Activated T-cell treated with anti-CD3 and anti-CD28 coated beads, Interleukin-2, amount 50 U/mL, for 72 hours (primary cell): ENCODE results near the gene SAMD1. TPM values are rescaled to one million over a fixed set of nuclear protein-coding genes. Genes with fewer than 3 reads are reported as not detected.
A peak's percentile ranks its signal among the peaks of the same experiment; 100 is the strongest.

ENCODE experiments used
- ATAC-seq, 2 donors: fragments of 150-1000 bp; cut with Tn5 transposase; replicated peaks in 1 of 2; 2 replicates each; pipeline ENCODE4 v1.10.0; 2021; ENCODE audit warnings: moderate library complexity in 2 of 2, mild to moderate bottlenecking in 1 of 2
- DNase-seq, 2 donors: peaks; one replicate each; pipeline ENCODE4 v3.0.0; 2021 to 2022; ENCODE audit warnings: mixed read lengths in 1 of 2
- H3K27ac Mint-ChIP-seq: one replicate; pipeline ENCODE4 v1.8.0; 2022; ENCODE audit warnings: mild to moderate bottlenecking, moderate library complexity, mixed read lengths
- H3K27me3 Mint-ChIP-seq: one replicate; pipeline ENCODE4 v1.8.0; 2022; ENCODE audit warnings: low read depth, mixed read lengths
- H3K36me3 Mint-ChIP-seq, 2 donors: one replicate each; pipeline ENCODE4 v1.8.0; 2022; ENCODE audit warnings: mixed read lengths in 2 of 2, mild to moderate bottlenecking in 1 of 2; ENCODE audit not compliant: insufficient read depth in 2 of 2
- H3K4me1 Mint-ChIP-seq: one replicate; pipeline ENCODE4 v1.8.0; 2022; ENCODE audit warnings: low read depth, mixed read lengths
- H3K4me3 Mint-ChIP-seq, 2 donors: one replicate each; pipeline ENCODE4 v1.8.0; 2022; ENCODE audit warnings: mild to moderate bottlenecking in 2 of 2, mixed read lengths in 2 of 2, moderate library complexity in 2 of 2
- H3K9me3 Mint-ChIP-seq, 2 donors: one replicate each; pipeline ENCODE4 v1.8.0; 2022; ENCODE audit warnings: mixed read lengths in 2 of 2
- total RNA-seq, 2 donors: library from RNA; stranded (reverse); gene quantifications; one replicate each; pipeline ENCODE4 v1.2.3, GENCODE V29; 2022

SAMD1 gene
- 10 to 100 TPM; 41.6 to 77.1 TPM for total RNA-seq

DNA sequence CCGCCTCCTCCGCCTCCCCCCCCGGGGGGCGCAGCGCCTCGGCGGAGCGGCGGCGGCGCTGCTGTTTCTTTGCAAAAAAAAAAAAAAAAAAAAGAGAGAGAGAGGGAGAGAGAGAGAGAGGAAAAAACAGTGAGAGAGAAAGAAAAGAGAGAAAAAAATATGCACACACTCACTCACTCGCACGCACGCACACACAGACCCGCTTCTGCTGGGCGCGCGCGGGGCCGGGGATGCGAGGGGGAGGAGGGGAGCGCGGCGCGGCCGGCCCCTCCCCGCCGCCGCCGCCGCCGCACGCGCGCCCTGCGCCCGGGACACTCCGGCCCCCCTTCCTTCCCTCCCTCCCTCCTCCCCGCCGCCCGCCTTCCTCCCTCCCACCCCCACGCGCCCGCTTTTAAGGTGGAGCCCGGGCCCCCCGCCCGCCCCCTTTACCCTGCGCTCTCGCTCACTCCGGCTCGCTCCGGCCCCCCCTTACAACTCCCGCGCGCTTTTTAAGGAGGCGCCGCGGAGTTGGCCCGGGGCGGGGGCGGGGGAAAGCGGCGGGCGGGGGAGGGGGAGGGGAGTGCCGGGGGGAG, at the start of gene SAMD1:
SAMD1 (minus strand) TSS at position 243 of the 572 bp plus-strand sequence.
- peak; percentile 66 for ATAC-seq

DNA sequence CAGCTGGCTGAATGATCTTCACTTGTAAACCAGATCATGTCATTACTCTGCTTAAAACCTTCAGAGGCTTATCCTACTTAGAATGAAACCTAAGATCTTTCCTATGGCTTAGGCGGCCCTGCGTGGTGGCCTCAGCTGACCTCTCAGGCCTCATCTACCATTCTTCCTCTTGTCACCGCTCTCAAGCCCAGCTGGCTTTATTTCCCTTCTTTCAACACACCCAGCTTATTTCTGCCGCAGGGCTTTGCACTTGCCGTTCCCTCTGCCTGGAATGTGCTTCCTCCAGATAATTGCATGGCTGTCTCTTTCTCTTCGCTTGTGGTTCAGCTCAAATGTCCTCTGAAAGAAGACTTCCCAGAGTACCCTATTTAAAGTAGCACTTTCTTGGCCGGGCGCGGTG, 49.4 kb upstream of the SAMD1 start:
- Mint-ChIP-seq H3K4me3 (no peak overlapping the region), H3K27ac (no peak overlapping the region), H3K27me3 (no peaks in the 10 kb centered on the region), H3K9me3 (no peaks in the 10 kb centered on the region), H3K4me1 (peaks cover 39% of the 10 kb centered on the region), H3K36me3 (peaks cover 1 to 6% of the 10 kb centered on the region in 2 donors)
- DNase-seq (no peak), ATAC-seq (no peak)

More for the DNA sequence above, at the start of gene SAMD1:
- peak; percentile 77 to 82 for DNase-seq
- peak within 1 kb of the TSS; percentile 98 for H3K4me3 Mint-ChIP-seq
- peaks cover 9 to 25% of the 10 kb centered on the region in 2 donors for H3K36me3 Mint-ChIP-seq
- no peaks in the 10 kb centered on the region for H3K27me3 Mint-ChIP-seq
- peaks cover 15% of the 10 kb centered on the region for H3K4me1 Mint-ChIP-seq
- H3K27ac Mint-ChIP-seq, result peak within 1 kb of the TSS; percentile 97
- peaks cover 2 to 4% of the 10 kb centered on the region in 2 donors for H3K9me3 Mint-ChIP-seq

DNA sequence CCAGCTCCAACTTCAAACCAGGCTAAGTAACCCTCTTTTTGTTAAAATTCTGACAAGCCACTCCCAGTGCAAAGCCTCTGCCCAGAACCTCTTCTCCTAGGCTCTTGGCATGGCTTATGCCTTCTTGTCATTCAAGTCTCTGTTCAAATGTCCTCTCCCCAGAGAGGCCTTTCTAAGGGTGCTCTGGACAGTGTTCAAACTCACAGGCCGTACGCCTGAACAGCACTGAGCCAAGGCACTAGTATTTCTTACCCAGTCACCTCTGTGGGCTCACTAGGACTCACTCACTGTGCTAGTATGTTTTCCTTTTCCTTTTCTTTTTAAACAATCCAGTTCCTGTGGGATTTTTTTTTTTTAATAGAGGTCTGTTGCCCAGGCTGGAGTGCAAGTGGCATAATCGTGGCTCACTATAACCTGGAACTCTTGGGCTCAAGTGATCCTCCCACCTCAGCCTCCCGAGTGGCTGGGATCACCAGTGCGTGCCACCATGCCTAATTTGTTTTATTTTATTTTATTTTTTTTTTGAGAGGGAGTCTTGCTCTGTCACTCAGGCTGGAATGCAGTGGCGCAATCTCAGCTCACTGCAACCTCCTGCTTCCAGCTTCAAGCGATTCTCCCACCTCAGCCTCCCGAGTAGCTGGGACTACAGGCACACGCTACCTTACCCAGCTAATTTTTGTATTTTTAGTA, 48.2 kb upstream of the SAMD1 start:
- Mint-ChIP-seq H3K36me3 (peaks cover 4 to 14% of the 10 kb centered on the region in 2 donors), H3K4me3 (peak overlapping the region; percentile 56 to 64), H3K4me1 (peaks cover 49% of the 10 kb centered on the region), H3K9me3 (no peaks in the 10 kb centered on the region), H3K27me3 (no peaks in the 10 kb centered on the region), H3K27ac (peak overlapping the region; percentile 78)
- ATAC-seq, result no peak
- no peak for DNase-seq

DNA sequence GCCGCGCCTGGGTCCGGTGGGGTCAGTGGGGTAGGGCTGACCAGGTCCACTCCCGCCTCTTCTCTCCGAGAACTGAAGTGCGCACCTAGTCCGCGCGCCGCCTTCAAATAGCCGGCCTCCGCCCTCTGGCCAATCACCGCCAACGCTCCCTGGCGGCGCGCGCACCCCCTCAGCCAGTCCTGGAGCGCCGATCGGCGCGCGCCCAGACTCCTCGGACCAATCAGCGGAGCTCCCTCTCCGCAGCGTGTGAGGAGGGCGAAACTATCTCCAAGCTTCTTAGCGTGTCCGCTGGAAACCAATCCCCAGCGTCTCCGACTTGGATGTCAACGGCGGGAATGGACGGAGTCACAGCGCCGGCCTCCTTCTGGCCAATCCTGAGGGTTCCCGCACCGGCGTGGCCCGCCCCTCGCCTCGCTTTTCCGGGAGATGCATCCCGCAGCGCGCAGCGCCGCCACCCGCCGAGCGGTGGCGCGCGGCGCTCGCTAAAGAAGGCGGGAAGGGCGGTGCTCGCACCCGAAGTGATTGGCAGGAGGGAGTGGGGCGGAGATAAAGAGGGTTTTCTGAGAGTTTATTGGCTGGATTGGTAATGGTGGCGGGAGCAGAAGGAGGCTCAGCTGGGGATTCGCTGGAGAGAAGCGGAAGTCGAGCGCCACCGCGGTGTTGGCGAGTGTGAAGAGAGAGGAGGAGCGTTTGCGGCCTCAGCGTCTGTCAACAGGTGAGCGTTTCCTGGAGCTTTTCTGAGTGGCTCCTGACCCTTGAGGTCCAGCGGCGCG, 46.1 kb upstream of the SAMD1 start, which contains the start of gene ASF1B:
ASF1B (minus strand) TSS at position 81 of the 773 bp plus-strand sequence. CDS start 133 bp downstream, outside the sequence.
- H3K27me3 Mint-ChIP-seq, result no peaks in the 10 kb centered on the region
- H3K27ac Mint-ChIP-seq, result peak within 1 kb of the TSS; percentile 78
- ATAC-seq, result peak; percentile 84 to 85
- H3K36me3 Mint-ChIP-seq, result peaks cover 11 to 15% of the 10 kb centered on the region in 2 donors
- DNase-seq, result peak; percentile 98 to 99
- no peaks in the 10 kb centered on the region for H3K9me3 Mint-ChIP-seq
- peak within 1 kb of the TSS; percentile 71 to 85 for H3K4me3 Mint-ChIP-seq
- H3K4me1 Mint-ChIP-seq, result peaks cover 44% of the 10 kb centered on the region

DNA sequence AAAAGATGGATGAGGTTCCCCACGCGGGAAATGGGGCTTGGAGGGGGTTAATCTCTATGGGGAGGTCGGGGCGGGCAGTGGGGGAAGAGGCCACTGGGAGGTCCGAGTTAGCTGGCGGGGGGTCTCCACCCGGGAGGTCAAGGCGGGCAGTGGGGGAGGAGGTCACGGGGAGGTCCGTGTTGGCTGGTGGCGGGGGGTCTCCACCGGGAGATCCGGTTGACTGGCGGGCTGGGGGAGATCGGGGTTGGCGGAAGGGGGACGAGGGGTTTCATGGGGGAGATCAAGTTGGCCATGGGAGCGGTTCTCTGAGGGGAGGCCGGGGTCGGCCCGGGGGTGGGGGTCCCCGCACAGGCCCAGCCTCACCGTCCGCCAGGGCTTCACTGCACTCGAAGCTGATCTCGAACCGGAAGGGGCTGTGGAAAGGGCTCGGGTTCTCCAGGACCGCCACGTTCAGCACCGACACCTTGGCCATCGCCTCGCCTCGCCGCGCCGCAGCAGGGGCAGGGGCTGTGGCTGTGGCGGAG, 45.5 kb upstream of the SAMD1 start:
- peaks cover 43% of the 10 kb centered on the region for H3K4me1 Mint-ChIP-seq
- H3K9me3 Mint-ChIP-seq, result no peaks in the 10 kb centered on the region
- peaks cover 11 to 16% of the 10 kb centered on the region in 2 donors for H3K36me3 Mint-ChIP-seq
- ATAC-seq (no peak), DNase-seq (peak in 1 of 2 donors; percentile 16)
- peak overlapping the region; percentile 71 to 85 for H3K4me3 Mint-ChIP-seq
- no peaks in the 10 kb centered on the region for H3K27me3 Mint-ChIP-seq
- H3K27ac Mint-ChIP-seq, result peak overlapping the region; percentile 78

DNA sequence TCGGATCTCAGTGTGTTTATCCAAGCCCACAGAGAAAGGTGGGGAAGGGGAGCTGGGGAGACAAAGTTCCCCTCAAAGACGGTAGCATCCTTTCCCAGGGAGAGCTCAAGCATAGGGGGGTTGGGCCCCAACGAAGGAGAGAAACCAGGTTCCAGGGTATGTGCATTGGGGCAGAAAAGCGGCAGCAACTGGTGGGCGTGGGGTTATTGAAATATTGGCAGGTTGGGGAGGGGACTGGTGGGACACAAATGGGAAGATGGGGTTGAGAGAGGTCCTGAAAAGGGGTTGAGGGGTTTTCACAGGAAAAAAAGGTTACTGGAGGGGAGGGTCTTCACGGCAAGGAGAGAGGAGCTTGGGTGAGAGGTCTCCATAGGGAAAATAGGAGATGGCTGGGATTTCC, 44.8 kb upstream of the SAMD1 start:
- Mint-ChIP-seq H3K9me3 (no peaks in the 10 kb centered on the region), H3K27me3 (no peaks in the 10 kb centered on the region), H3K36me3 (peaks cover 11 to 16% of the 10 kb centered on the region in 2 donors), H3K4me3 (peak overlapping the region; percentile 71 to 85), H3K4me1 (peaks cover 43% of the 10 kb centered on the region), H3K27ac (peak overlapping the region; percentile 78)
- ATAC-seq, result no peak
- DNase-seq, result no peak

DNA sequence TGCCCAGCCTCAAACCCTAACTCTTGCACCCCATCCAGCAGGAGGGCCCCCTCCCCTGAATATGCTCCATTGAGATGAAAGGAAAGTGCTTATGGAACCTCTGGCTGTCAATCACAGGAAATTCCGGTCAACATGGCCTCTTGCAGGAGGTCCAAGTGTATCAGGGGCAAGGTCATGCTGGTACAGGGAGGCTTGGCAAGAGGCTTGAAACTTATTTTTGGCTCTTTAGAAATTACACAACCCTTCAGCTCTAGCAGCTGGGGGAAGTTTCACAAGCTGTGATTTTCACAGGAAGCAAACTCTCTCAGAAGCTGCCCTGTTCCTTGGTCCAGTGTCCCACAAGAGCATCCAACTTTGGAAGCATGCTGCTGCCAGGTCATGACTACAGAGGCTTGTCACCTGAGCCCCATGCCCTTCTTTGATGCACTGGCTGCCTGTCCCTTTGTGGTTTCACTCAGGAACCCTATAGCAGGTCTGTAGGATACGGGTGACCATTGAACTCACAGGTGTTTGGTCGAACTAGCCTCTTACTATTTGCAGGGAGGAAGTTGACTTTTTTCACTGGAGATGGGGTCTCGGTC, 37.5 kb upstream of the SAMD1 start:
- H3K4me3 Mint-ChIP-seq, result no peak overlapping the region
- H3K27me3 Mint-ChIP-seq, result no peaks in the 10 kb centered on the region
- peaks cover under 1% of the 10 kb centered on the region for H3K4me1 Mint-ChIP-seq
- H3K27ac Mint-ChIP-seq, result no peak overlapping the region
- peaks cover 7 to 8% of the 10 kb centered on the region in 2 donors for H3K36me3 Mint-ChIP-seq
- DNase-seq (no peak), ATAC-seq (no peak)
- no peaks in the 10 kb centered on the region for H3K9me3 Mint-ChIP-seq

DNA sequence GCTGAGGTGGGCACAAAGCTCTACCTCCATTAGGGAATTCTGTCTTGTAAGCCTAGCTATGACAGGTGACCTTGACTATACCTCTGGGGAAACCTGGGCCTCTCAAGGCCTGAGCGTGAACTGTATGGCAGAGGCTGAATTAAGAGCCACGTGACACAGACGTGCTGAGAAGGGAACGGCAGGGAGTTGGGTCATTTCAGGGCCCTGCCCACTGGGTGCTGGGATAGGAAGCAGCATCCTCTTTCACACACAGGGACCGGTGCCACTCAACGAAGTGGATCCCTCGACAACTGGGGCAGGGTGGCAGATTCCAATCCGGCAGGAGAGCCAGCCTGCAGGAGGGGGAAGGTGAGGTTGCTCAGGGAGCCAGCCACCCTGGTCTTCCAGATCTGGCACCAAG, 36.6 kb upstream of the SAMD1 start:
- no peak overlapping the region for H3K4me3 Mint-ChIP-seq

DNA sequence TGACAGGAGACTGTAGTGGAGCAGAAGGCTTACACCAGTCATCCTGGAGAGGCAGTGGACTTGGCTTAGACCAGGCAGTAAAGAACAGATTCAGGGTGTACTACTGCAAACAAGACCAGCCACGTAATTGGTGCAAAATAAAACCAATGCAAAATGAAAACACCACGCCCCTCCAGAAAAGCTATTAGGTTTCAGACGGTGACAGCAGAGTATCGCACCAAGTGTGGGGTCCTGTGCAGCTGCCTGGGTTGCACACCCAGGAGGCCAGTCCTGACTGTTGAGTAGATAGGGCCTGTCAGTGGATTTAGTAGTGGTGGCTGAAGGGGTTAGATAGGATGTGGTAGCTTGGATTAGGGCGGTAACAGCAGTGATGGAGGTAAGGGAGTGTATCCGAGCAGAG, 32.4 kb upstream of the SAMD1 start:
- H3K36me3 Mint-ChIP-seq, result peaks cover 0 to 8% of the 10 kb centered on the region in 2 donors
- ATAC-seq, result no peak
- DNase-seq, result no peak
- peaks cover 11% of the 10 kb centered on the region for H3K4me1 Mint-ChIP-seq
- no peak overlapping the region for H3K27ac Mint-ChIP-seq
- H3K9me3 Mint-ChIP-seq, result no peaks in the 10 kb centered on the region
- no peak overlapping the region for H3K4me3 Mint-ChIP-seq
- no peaks in the 10 kb centered on the region for H3K27me3 Mint-ChIP-seq

More for the DNA sequence above, 36.6 kb upstream of the SAMD1 start:
- Mint-ChIP-seq H3K27me3 (no peaks in the 10 kb centered on the region), H3K9me3 (no peaks in the 10 kb centered on the region), H3K27ac (no peak overlapping the region), H3K36me3 (peaks cover 2 to 8% of the 10 kb centered on the region in 2 donors), H3K4me1 (no peaks in the 10 kb centered on the region)
- DNase-seq, result no peak
- ATAC-seq, result no peak

DNA sequence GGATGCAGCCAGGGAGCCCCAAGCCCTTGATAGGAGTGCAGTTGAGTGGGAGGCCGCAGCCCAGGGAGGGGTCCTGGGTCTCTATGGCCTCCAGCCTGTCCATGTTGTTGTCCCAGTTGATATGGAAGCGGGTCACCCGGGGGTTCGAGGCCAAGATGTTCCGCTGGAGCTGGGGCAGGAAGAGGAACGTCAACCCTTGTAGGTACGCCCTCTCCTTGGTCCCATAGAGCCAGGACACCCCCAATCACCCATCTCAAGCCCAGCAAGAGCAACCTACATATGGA, 29.9 kb upstream of the SAMD1 start:
- Mint-ChIP-seq H3K4me1 (peaks cover 27% of the 10 kb centered on the region), H3K9me3 (no peaks in the 10 kb centered on the region), H3K27ac (no peak overlapping the region), H3K36me3 (peaks cover 0 to 8% of the 10 kb centered on the region in 2 donors), H3K4me3 (no peak overlapping the region), H3K27me3 (no peaks in the 10 kb centered on the region)
- no peak for ATAC-seq
- DNase-seq, result no peak

DNA sequence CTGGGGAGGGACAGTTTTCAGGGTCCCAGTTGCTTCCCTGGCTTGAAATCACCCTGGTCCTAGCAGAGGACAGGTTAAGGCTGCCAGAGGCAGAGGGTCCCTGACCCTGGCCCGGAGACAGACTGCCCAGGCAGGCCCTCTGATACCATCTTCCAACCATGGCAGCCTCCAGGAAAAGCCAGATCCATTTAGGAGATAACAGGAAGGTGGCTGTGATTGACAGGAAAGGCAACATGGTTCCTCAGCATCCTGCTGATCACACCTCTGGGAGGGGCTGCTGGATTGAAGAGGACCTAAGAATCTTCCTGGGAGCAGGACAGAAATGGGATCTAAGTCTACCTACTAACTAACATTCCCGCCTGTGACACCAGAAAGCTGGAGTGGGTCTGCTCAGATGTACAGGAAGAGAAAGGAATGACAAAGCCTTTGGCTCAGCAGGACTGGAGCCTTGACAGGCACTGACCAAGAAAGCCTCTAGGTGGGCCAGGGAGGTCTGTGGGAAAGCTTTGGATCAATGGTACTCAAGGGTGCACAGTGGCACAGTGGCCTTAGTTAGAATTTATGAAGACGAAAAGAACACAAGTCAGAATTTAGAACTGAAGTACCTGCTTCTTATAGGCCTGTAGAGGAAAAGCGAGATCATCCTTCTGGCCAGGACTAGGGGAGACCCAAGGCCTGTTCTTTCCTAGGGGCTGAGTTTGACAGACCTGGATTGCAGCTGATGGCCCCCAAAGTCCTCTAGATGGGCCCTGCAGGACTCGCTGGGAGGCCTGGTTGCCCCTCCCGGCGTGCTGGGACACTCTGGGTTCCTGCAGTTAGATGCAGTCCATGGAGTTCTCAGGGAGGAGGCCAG, 29.3 kb upstream of the SAMD1 start:
- no peak overlapping the region for H3K4me3 Mint-ChIP-seq
- H3K36me3 Mint-ChIP-seq, result peaks cover 0 to 8% of the 10 kb centered on the region in 2 donors
- peaks cover 31% of the 10 kb centered on the region for H3K4me1 Mint-ChIP-seq
- H3K27ac Mint-ChIP-seq, result no peak overlapping the region
- ATAC-seq (no peak), DNase-seq (no peak)
- H3K9me3 Mint-ChIP-seq, result no peaks in the 10 kb centered on the region
- no peaks in the 10 kb centered on the region for H3K27me3 Mint-ChIP-seq

DNA sequence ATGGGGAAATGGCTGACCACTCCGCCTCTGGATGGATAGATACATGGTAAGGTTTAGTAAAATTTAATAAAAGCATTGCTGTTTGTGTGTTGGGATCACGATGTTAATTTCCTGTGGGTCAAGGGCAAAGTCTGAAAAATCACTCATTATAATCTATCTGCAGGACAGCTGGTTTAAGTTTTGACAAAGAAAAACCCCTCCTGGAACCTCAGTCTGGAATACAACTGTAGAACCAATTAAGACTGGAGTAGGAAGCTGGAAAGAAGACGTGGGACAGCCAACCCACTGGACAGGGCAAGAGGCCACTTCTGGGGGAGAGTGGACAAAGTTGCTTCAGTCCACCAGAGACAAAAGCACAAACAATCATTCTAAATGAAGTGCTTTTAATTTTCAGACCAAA, 28.6 kb upstream of the SAMD1 start:
- Mint-ChIP-seq H3K9me3 (no peaks in the 10 kb centered on the region), H3K36me3 (peaks cover 0 to 5% of the 10 kb centered on the region in 2 donors)

More for the DNA sequence above, 28.6 kb upstream of the SAMD1 start:
- Mint-ChIP-seq H3K4me3 (peak overlapping the region; percentile 94 to 97), H3K27me3 (no peaks in the 10 kb centered on the region), H3K27ac (peak overlapping the region; percentile 92), H3K4me1 (peaks cover 34% of the 10 kb centered on the region)
- ATAC-seq (no peak), DNase-seq (no peak)
